ENCODE data around the gene CNDP2. TPM values are rescaled to one million over a fixed set of nuclear protein-coding genes. Genes with fewer than 3 reads are reported as not detected.

Gene CNDP2
- total RNA-seq, 1 donor from 2014 or later, result 52.5 TPM

DNA sequence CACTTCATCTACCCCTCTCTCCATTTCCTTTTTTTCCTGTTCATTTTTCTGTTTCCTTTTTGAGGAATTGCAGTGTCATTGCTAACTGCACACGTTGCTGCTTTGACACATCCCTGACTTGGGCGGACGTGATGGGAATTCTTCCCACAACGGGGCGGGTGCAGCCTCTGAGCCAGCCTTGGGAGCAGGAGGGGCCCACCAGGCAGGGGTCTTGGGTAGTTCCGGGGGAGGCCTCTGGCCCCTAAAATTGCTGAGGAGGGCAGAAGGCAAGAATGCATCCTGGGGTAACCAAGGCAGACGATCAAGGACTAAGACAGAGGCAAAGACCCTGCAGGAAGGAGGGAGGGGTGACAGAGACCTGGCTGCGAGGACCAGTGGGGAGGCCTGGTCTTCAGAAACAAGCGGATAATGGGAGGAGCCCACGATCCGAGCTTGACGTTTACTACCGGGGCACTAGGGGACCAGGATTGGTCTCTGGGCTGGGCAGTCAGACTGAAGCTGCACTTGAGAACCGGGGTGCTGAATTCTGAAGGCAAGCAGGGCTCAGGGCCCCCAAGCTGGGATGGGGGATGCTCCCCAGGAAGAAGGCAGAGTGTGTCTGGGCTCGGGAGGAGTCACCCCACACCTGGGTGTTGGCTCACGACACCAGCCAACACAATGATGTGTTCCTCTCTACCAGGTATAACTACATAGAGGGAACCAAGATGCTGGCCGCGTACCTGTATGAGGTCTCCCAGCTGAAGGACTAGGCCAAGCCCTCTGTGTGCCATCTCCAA is 23.3 kb downstream of the CNDP2 start:
- Histone ChIP-seq H3K4me3 (no peak overlapping the region), H3K4me1 (no peaks in the 10 kb centered on the region), H3K27me3 (no peaks in the 10 kb centered on the region), H3K36me3 (peaks cover 0 to 66% of the 10 kb centered on the region in 2 donors), H3K27ac (no peak overlapping the region), H3K9me3 (no peaks in the 10 kb centered on the region)
- TF ChIP-seq, protein P1, sequence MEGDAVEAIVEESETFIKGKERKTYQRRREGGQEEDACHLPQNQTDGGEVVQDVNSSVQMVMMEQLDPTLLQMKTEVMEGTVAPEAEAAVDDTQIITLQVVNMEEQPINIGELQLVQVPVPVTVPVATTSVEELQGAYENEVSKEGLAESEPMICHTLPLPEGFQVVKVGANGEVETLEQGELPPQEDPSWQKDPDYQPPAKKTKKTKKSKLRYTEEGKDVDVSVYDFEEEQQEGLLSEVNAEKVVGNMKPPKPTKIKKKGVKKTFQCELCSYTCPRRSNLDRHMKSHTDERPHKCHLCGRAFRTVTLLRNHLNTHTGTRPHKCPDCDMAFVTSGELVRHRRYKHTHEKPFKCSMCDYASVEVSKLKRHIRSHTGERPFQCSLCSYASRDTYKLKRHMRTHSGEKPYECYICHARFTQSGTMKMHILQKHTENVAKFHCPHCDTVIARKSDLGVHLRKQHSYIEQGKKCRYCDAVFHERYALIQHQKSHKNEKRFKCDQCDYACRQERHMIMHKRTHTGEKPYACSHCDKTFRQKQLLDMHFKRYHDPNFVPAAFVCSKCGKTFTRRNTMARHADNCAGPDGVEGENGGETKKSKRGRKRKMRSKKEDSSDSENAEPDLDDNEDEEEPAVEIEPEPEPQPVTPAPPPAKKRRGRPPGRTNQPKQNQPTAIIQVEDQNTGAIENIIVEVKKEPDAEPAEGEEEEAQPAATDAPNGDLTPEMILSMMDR (IDR thresholded peaks at IDR 0.05), result no peak
- intact Hi-C loops (cut with DNase I), result no loop called here
- no peak for DNase-seq (ENCODE audit: extremely low spot score in 2 of 2)

DNA sequence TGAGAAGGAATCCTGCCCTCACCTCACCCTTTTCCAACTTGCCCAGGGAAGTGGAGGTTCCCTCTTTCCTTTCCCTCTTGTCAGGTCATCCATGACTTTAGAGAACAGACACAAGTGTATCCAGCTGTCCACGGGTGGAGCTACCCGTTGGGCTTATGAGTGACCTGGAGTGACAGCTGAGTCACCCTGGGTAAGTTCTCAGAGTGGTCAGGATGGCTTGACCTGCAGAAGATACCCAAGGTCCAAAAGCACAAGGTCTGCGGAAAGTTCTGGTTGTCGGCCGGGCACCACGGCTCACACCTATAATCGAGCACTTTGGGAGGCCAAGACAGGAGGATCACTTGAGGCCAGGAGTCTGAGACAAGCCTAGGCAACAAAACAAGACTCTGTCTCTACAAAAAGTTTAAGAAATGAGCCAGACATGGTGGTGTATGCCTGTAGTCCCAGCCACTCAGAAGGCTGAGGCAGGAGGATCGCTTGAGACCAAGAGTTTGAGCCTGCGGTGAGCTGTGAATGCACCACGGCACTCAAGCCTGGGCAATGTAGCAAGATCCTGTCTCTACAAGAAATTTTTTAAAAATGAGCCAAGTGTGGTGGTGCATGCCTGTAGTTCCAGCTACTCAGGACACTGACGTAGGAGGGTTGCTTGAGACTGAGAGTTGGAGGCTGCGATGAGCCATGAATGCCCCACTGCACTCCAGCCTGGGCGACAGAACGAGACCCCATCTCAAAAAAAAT is 24.1 kb downstream of the CNDP2 start:
- Histone ChIP-seq H3K4me3 (no peak overlapping the region), H3K4me1 (no peaks in the 10 kb centered on the region), H3K27me3 (no peaks in the 10 kb centered on the region), H3K9me3 (no peaks in the 10 kb centered on the region), H3K27ac (no peak overlapping the region), H3K36me3 (peaks cover 0 to 65% of the 10 kb centered on the region in 2 donors)
- TF ChIP-seq POLR2AphosphoS5 (IDR thresholded peaks at IDR 0.05; ENCODE audit: insufficient read depth in 1 of 2, low read depth in 1 of 2) (no peak), POLR2A (IDR thresholded peaks at IDR 0.05) (no peak)
- TF ChIP-seq, protein P1 (IDR thresholded peaks at IDR 0.05), result no peak
- intact Hi-C loops (cut with DNase I), result no loop called here
- DNase-seq (ENCODE audit: extremely low spot score in 2 of 2), result no peak

DNA sequence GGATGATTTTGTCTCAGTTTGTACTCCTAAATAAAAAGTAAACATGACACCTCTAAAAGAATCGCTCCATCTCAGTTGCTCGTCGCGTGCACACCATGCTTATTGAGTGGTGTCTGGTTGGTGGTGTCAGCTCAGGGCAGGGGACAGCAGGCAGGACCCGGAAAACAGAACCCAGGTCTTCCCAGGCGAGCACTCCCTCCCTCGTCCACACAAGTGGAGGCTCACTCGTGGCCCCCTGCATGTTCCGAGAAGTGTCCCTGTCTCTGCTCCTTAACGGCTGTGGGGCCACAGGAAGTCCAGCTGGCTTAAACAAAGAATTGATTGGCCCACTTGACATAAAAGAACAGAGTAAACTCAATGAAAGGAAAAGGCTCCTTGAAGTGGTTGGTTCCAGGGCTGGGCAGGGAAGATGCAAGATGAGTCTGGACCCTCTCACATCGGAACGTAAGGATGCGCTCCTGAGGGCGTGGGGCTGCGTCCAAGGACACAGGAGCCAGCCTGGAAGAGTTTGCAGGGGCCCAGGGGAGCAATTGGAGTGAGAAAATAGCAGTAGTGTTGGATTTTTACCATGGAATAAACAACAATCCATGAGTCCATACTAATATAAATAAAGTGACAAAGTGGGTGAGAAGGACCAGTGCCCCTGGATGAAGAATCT is 25.0 kb downstream of the CNDP2 start:
- no peaks in the 10 kb centered on the region for H3K27me3 ChIP-seq
- DNase-seq (ENCODE audit: extremely low spot score in 2 of 2), result no peak
- intact Hi-C loops (cut with DNase I), result no loop called here
- H3K36me3 ChIP-seq, result peaks cover 0 to 56% of the 10 kb centered on the region in 2 donors
- TF ChIP-seq POLR2A (IDR thresholded peaks at IDR 0.05), result no peak
- TF ChIP-seq POLR2AphosphoS5 (IDR thresholded peaks at IDR 0.05; ENCODE audit: insufficient read depth in 1 of 2, low read depth in 1 of 2), result no peak
- TF ChIP-seq, protein P1 (IDR thresholded peaks at IDR 0.05), result no peak
- H3K27ac ChIP-seq, result no peak overlapping the region
- no peaks in the 10 kb centered on the region for H3K4me1 ChIP-seq
- no peak overlapping the region for H3K4me3 ChIP-seq
- H3K9me3 ChIP-seq, result no peaks in the 10 kb centered on the region

DNA sequence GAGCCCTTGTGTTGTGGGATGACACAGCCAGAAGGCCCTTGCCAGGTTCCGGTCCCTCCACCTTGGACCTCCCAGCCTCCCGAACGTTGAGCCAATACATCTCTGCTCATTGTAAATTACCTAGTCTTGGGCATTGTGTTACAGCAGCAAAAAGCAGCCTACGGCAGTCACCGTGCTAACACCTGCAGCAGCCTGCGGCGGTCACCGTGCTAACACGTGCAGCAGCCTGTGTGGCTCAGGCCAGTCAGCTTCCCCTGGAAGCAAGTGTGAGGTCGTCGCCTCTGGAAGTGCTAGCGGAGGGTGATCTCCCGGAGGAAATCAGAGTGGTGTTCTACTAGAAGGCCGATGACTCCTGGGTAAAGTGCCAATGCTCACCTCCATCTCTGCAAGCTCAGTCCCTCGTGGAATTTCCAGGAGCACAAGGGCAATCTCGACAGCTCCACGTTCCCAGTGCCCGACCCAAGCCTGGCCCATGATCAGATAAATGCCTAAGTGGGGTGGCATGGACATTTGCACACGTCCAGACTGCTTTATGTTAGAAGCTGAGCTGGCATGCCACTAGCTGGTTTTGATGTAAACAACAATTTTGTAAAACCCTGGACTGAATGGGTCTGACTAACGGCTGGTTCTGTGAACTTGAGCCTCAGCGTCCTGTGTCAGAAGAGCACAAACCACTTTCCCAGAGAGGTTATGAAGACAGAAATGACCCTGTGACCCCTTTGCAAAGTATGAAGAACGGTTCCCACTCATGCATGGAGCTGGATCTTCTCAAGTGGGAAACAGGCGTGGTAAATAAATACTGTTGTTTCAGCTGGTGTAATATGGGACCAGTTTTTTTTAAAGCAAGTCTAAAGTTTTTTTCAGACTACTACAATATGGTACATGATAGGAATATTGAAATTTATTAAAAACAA is 26.7 kb downstream of the CNDP2 start:
- Histone ChIP-seq H3K27me3 (no peaks in the 10 kb centered on the region), H3K36me3 (peaks cover 0 to 39% of the 10 kb centered on the region in 2 donors), H3K27ac (no peak overlapping the region), H3K4me1 (no peaks in the 10 kb centered on the region), H3K9me3 (no peaks in the 10 kb centered on the region), H3K4me3 (no peak overlapping the region)
- no peak for DNase-seq (ENCODE audit: extremely low spot score in 2 of 2)
- no peak for TF ChIP-seq POLR2A (IDR thresholded peaks at IDR 0.05)
- TF ChIP-seq, protein P1 (IDR thresholded peaks at IDR 0.05), result no peak
- no peak for TF ChIP-seq POLR2AphosphoS5 (IDR thresholded peaks at IDR 0.05; ENCODE audit: insufficient read depth in 1 of 2, low read depth in 1 of 2)
- intact Hi-C loops (cut with DNase I), result no loop called here

Measured in vagina (tissue), 2 donors.